Activated gamma-delta T cell treated with Interleukin-2 at 50 U/mL for 16 hours (primary cell): ENCODE results near the gene CCL24.
"Not testable (repeated sequence)": the region's sequence is repeated elsewhere in the genome, so short reads cannot be mapped to it uniquely, and the experiment has no call there.

Experiments
- DNase-seq: peaks from one replicate; pipeline ENCODE4 v3.0.0-alpha.2; 2020

CCL24 gene

DNA sequence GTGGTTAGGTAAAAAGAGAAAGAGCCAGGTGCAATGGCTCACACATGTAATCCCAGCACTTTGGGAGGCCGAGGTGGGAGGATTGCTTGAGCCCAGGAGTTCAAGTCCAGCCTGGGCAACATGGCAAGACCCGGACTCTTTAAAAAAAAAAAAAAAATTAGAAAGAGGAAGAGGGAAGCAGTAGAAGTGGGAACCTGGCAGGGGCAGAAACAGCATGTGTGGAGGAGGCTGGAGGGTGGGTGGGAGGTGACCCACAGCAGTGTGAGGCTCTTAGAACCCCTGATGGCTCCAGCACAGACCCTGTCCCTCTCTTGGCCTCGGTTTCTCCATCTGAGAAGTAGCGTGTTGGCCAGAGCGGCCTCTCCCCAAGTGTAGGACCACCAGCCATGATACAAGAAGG lies 4.9 kb upstream of the CCL24 start:
- DNase-seq: no peak

DNA sequence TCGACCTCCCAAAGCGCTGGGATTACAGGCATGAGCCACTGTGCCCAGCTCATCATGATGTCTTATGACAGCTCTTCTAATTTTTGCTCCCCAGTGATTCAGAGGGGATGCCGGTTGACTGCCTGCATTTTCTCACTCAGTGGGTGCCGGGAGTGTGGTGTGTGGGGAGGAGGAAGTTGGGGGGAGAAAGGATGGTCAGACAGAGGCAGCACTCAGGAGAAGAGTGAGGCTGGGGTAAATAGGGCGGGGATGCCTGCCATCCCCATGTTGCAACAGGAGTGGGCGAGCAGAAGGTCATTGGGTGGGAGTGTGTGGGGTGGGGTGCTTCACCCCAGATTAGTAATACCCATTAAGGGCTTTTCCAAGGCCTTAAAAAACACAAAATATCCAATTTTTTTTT lies 3.5 kb upstream of the CCL24 start:
- DNase-seq: no peak

DNA sequence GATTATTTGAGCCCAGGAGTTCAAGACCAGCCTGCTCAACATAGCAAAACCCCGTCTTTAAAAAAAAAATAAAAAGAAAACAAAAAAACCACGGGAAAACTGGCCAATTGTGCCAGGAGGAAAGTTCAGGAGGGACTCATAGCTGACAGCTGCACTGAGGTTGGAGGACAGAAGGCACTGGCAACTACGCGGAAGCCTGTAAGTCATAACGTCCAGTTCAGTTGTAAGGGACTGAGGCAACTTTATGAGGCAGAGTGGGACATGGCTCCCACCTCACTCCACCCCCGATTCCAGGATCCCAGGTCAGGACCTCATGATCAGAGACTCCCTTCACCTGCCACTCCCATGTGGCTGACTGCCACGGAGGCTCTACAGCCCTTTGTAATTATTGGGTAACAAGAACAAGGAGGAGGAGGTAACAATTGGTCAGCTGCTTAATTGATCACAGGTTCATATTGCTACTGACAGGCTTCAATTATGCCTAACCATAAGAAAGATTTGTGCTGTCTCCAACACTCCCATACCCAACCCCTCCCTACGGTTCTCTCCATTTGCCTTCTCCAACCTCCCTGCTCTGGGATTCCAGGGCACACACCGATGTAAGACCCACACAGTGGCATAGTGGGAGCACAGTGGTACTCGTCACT lies 1.9 kb upstream of the CCL24 start:
- DNase-seq: no peak

DNA sequence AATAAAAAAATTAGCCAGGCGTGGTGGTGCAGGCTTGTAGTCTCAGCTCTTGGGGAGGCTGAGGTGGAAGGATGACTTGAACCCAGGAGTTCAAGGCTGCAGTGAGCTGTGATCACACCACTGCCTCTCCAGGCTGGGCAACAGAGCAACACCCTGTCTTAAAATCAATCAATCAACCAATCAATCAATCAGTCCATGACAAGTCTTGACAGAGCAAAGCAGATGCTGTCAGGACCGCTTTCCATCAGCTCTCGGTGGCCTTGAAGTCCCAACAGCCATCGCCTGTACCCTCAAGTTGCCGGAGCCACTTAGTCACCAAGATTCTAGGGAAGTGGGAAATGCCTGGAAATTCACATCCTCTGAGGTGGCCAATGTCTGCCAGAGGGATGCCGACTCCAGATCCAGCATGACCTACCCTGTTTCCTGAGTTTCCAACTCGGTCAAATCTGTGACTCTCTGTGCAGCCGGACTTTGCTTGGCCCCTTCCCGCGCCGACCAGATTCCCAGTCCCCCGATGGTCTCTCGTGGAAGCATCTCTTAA lies 871 bp upstream of the CCL24 start:
- DNase-seq: no peak

DNA sequence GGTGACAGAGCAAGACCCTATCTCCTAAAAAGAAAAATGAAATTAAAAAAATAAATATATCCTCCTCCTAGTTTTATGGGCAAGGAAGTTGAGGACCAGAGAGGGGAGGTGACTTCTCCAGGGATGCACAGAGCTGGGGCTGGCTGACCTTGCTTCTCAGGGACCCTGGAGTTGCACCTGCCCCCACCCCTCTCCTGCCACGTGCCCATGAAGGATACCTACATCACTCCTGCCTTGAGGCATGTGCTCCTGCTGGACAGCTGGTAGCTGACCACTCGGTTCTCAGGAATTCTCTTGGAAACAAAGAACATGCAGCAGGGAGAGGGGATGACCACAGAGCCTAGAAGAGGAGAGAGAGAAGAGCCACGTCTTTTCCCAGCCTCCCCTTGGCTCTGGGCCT lies 522 bp downstream of the CCL24 start:
- no peak for DNase-seq

DNA sequence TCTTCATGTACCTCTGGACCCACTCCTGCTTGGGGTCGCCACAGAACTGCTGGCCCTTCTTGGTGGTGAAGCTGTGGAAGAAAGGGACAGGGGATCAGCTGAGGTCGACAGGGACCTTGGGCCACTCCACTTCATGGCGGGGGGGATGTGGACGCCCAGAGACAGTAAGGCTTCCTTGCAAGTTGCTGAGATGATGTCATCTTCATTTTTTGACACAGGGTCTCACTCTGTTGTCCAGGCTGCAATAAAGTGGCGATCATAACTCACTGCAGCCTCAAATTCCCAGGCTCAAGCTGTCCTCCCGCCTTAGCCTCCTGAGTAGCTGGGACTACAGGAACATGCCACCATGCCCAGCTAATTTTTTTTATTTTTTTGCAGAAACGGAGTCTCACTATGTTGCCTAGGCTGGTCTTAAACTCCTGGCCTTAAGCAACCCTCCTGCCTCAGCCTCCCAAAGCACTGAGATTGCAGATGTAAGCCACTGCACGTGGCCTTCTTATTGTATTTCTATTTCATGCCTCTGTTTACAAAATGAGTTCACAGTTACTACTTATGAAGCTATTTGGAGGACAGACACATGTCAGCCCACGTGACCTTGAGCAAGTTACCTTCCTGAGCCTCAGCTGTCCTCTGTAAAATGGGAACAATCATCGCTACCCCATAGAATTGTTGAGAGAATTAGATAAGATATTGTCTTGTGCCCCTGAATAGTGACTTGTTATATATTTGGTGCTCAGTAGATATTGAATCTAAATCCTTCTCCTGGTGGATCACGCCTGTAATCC lies 1.5 kb downstream of the CCL24 start:
- no peak for DNase-seq

DNA sequence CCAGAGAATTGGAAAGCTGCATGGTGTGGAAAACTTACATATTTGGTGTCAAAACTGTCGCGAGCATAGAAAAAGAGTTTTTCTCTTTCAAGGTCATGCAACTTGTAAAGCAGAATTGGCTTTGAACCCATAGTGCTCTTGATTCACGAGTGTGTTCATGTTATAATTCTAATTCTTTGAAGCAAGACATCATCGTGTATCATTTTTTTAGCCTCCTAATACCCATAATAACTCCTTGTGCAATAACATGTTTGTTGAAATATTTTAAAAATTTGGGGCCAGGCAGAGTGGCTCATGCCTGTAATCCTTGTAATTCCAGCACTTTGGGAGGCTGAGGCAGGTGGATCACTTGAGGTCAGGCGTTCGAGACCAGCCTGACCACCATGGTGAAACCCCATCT lies 4.2 kb downstream of the CCL24 start:
- no peak for DNase-seq

DNA sequence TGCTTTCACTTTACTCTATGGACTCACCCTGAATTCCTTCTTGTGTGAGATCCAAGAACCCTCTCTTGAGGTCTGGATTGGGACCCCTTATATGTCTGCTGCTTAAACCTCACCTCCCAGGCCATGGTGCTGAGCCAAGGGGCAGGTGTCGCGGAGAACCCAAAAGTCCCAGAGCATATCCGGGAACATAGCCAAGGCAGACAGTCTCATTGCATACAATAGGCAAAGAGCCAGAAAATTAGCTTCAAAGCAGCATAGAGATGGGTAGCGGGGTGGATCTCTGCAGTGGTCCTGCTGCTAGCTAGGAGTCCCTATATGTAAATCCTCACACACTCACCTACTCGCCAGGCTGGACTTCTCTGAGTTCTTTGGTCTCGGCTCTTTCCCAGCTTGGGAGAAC lies 5.5 kb downstream of the CCL24 start:
- no peak for DNase-seq

DNA sequence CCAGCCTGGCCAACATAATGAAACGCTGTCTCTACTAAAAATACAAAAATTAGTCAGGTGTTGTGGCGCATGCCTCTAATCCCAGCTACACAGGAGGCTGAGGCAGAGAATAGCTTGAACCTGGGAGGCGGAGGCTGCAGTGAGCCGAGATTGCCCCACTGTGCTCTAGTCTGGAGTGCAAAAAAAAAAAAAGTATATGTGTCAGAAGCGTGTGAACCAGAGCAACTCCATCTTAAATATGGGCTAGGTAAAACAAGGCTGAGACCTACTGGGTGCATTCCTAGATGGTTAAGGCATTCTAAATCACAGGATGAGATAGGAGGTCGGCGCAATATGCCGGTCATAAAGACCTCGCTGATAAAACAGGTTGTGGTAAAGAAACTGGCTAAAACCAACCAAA lies 6.2 kb downstream of the CCL24 start:
- DNase-seq: no peak

DNA sequence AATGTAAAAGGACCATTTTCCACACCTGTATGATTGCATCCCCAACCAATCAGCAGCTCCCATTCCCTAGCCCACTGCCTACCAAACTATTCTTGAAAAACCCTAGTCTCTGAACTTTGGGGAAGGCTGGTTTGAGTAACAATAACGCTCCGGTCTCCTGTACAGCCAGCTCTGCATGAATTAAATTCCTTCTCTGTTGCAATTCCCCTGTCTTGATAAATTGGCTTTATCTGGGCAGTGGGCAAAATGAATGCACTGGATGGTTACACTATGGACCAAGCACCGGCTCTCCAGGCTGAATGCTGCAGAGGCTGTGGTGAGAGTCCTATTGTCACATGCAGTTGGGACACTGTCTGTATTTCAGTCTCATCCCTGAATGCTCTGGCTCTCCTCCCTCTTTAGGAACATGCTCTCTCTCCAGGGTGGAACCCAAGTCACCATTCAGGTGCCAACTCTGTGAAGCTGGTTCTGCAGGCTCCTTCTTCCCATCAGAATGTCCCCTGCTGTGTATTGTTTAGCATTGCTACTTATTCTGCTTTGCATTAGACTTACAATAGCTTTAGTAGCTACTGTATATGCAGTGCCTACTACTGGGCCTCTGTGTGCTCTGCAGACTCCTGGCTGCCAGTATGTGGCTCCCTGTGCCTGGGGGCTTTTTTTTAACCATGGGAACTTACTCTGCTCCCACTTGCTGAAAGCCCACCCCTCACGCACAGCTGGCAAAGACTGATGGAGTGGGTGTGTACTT lies 6.9 kb downstream of the CCL24 start:
- no peak for DNase-seq

DNA sequence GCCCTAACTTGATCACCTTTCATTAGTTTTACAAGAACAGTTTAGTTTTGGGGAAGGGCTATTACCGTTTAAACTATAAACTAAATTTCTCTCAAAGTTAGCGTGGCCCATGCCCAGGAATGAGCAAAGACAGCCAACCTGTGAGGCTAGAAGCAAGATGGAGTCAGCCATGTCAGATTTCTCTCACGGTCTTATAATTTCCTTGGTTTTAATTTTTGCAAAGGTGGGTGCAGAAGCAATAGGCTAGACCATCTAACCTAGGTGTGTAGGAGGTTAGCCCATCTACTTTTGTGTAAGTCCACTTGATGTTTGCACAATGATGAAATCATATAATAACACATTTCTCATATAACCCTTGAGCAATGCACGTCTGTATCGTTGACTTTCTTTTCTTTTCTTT lies 8.9 kb downstream of the CCL24 start:
- DNase-seq: no peak

DNA sequence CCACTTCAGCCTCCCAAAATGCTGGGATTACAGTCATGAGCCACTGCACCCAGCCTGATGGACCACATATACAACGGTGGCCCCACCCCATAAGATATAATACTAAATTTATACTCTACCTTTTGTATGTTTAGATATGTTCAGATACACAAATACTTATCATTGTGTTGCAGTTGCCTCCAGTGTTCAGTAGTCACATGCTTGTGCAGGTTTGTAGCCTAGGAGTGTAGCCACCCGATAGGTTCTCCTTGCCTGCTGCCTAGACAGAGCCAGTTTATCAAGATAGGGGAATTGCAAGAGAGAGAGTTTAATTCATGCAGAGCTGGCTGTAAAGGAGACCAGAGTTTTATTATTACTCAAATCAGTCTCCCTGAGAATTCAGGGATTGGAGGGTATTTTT lies 9.6 kb downstream of the CCL24 start:
- no peak for DNase-seq

DNA sequence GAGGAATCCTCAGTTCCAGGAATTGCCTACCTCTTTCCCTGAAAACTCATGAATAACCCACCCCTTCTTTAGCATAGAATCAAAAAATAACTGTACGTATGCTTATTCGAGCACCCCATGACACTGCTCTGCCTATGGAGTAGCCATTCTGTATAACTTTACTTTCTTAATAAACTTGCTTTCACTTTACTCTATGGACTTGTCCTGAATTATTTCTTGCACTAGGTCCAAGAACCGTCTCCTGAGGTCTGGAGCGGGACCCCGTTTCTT lies 11.1 kb downstream of the CCL24 start:
- DNase-seq: no peak

DNA sequence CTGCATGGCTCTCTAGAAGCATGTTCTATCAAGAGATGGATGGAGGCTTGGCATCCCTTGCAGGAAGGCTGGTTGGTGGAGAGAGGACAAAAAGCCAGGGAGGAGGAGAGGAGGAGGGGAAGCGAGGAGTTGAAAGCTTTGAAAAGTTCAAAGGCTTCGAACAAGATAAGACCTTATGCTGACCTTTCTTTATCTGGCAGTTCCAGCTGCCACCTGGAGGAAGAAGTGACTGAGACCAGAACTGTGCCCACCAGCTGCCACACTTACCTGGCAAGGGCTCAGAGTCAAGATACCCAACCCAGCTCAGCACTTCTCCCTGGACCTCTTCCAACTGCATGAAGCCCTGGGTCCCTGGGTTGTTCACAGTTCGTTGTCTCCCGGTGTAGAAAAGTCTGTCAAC lies 14.8 kb downstream of the CCL24 start:
- DNase-seq: no peak

DNA sequence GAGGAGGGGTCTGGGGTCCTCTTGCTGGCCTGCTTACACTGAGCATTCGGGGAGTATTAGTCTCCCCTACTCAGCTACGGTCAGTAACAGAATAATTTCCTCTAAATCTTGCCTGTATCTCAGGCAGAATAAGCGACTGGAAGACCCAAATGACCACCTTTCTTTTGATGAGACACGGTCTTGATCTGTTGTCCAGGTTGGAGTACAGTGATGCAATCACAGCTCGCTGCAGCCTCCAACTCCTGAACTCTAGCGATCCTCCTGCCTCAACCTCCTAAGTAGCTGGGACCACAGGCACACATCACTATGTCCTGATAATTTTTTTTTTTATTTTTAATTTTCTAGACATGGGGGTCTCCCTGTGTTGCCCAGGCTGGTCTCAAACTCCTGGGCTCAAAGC lies 17.2 kb downstream of the CCL24 start:
- no peak for DNase-seq

DNA sequence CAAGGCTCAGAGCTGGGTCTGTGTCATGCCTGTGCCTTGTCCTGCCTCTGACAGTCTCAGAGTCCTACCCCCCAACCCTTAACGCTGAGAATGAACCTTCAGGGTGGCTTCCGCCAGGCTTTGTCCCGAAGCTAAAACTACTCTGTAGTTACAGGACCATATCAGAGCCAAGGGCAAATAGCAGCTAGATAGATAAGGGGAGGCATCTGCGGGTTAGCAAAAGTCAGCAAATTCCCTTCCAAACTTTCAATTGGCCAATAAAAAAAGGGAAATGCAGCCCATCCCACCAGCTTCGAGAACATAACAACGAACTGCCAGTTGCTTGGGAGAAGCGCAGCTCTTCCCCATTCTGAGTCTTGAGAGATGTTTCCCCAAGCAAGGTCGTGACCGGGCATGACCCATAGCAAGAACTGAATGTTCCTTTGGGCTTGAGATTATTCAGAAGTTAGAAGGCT lies 17.7 kb downstream of the CCL24 start:
- DNase-seq: no peak

DNA sequence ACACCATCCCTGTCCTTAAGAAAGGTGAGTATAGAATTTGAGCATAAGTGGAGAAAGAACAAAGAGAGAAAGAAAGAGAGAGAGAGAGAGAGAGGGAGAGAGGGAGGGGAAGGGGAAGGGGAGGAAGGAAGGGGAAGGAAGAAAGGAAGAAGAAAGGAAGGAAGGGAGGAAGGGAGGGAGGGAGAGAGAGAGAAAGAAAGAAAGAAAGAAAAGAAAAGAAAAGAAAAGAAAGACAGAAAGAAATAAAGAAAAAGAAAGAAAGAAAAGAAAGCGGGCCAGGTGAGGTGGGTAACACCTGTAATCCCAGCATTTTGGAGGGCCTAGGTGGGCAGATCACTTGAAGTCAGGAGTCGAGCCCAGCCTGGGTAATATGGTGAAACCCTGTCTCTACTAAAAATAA lies 19.9 kb downstream of the CCL24 start:
- no peak for DNase-seq

DNA sequence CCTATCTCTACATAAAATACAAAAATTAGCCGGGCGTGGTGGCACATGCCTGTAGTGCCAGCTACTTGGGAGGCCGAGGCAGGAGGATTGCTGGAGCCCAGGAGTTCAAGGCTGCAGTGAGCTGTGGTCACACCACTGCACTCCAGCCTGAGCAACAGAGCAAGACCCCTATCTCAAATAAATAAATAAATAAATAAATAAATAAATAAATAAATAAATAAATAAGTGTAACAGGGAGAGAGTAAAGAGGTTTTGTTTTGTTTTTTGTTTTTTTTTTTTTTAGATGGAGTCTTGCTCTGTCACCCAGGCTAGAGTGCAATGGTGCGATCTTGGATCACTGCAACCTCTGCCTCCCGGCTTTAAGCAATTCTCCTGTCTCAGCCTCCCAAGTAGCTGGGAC lies 21.0 kb downstream of the CCL24 start:
- not testable (repeated sequence) for DNase-seq

DNA sequence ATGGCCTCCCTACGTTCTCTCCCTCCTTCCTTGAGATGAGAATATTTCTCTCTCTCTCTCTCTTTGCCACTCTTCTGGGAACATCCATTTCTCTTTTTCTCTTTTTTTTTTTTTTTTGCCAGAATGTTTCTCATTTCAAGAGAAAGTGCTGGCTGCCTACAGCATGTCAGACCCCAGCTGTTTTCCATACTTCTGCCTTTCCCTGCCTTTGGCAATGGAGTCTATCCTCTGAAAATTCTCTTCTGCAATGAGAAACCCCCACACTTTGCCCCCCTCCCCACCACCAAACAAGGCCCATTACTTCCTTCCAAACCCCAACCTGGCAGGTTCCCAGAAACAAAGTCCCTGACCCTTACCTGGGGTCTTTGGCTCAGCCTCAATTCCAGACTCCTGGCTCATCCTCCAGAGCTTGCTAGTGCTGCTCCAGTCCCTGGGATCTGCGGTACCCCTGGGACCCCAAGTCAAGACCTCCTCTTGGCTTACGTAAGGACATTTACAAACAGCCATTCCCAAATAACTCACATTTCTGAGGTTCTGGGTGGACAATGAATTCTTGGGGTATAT lies 24.2 kb downstream of the CCL24 start:
- DNase-seq: no peak

DNA sequence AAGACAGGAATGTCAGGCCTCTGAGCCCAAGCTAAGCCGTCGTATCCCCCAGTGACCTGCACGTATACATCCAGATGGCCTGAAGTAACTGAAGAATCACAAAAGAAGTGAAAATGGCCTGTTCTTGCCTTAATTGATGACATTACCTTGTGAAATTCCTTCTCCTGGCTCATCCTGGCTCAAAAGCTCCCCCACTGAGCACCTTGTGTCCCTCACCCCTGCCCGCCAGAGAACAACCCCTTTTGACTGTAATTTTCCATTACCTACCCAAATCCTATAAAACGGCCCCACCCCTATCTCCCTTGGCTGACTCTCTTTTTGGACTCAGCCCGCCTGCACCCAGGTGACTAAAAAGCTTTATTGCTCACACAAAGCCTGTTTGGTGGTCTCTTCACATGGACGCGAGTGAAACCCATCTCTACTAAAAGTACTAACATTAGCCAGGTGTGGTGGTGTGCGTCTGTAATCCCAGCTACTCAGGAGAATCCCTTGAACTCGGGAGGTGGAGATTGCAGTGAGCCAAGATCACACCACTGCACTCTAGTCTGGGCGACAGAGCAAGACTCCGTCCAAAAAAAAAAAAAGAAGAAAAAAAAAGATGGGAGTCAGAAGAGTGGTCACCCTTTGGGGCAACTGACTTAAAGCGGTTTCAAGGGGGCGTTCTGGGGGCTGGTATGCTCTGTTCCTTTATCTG lies 25.3 kb downstream of the CCL24 start:
- DNase-seq: not testable (repeated sequence)

DNA sequence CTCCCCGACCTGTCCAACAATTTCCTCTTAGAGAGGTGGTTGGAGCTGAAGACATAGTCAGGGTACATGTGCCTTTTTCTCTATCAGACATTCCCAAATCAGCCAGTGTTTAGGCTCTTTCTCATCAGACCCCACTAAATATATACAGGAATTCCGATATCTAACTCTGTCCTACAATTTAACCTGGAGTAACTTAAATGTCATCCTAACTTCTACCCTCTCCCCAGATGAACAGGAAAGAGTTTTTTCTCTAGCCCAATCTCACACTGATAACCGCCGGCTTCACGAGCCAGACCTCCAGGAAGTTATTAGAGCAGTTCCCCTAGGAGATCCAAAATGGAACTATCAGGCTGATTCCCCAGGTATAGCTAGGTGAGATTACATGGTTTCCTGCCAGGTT lies 30.5 kb downstream of the CCL24 start:
- DNase-seq: not testable (repeated sequence)

DNA sequence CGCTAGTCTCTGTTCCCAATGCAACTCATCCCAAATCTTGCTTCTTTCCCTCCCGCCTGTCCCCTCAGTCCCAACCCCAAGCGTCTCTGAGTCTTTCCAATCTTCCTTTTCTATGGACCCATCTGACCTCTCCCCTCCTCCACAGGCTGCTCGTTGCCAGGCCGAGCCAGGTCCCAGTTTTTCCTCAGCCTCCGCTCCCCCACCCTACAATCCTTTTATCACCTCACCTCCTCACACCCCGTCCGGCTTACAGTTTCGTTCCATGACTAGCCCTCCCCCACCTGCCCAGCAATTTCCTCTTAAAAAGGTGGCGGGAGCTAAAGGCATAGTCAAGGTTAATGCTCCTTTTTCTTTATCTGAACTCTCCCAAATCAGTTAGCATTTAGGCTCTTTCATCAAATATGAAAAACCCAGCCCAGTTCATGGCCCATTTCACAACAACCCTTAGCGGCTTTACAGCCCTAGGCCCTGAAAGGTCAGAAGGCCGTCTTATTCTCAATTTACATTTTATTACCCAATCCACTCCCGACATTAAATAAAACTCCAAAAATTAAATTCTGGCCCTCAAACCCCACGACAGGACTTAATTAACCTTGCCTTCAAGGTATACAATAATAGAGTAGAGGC lies 32.8 kb downstream of the CCL24 start:
- not testable (repeated sequence) for DNase-seq

DNA sequence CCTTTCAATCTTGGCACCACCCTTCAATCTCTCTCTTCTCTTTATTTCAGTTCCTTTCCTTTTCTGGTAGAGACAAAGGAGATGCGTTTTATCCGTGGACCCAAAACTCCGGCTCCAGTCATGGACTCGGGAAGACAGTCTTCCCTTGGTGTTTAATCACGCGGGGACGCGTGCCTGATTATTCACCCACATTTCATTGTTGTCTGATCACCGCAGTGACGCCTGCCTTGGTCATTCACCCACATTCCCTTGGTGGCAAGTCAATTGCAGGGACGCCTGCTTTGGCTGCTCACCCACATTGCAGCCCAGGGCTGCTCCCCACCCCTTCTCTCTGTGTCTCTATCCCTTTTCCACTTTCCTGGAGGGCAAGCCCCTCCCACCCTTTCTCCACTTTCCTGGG lies 34.1 kb downstream of the CCL24 start:
- DNase-seq: not testable (repeated sequence)
